K562 (cell line): ENCODE data around the gene POMT2.

ENCODE experiments used
- HMG20A ChIP-seq: fragments of 450-650 bp; formaldehyde crosslinking; conservative IDR thresholded peaks from 2 replicates; pipeline ENCODE4 v1.4.0; 2020; ENCODE audit warnings: mild to moderate bottlenecking, mixed read lengths
- TF ChIP-seq, protein P1 (sequence below), 2 experiments: fragments of 200-800 bp in 1 of 2; sonication (Bioruptor generic) in 1 of 2; sonication (generic) in 1 of 2; formaldehyde crosslinking in 1 of 2; IDR thresholded peaks in 1 of 2; conservative IDR thresholded peaks in 1 of 2; 2 replicates each; pipeline versions ENCODE4 v1.5.0 to v1.6.1; 2016 to 2020; ENCODE audit warnings: missing compliant biosample characterization in 1 of 2, missing genetic modification characterization in 1 of 2, missing genetic modification reagents in 1 of 2
- TF ChIP-seq, protein P2 (sequence below), 2 experiments: fragments of 450-650 bp; formaldehyde crosslinking in 1 of 2; IDR thresholded peaks; 2 replicates each; pipeline versions ENCODE4 v1.4.0 to v1.6.1; 2014 to 2020; ENCODE audit warnings: mild to moderate bottlenecking in 2 of 2, borderline replicate concordance in 1 of 2, low read depth in 1 of 2

DNA sequence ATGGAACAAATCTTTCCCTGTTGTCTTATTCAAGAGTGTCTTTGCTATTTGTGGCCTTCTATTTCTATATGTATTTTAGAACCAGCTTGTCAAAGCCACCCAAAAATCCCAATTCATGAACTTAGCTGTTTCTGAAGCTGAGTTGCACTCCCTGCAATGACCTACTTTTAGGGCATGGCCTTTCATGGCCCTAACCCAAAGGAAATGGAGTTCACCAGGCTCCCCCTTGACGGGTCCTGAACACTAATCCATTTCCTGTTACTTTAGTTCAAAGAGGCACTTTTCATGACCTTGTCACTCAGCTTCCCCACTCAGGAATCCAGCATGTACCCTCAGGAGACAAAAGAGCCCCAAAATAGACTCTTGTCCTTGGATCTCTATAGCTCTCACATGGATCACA, 48.6 kb upstream of the POMT2 start:
- TF ChIP-seq HMG20A: no peak
- TF ChIP-seq, protein P1, sequence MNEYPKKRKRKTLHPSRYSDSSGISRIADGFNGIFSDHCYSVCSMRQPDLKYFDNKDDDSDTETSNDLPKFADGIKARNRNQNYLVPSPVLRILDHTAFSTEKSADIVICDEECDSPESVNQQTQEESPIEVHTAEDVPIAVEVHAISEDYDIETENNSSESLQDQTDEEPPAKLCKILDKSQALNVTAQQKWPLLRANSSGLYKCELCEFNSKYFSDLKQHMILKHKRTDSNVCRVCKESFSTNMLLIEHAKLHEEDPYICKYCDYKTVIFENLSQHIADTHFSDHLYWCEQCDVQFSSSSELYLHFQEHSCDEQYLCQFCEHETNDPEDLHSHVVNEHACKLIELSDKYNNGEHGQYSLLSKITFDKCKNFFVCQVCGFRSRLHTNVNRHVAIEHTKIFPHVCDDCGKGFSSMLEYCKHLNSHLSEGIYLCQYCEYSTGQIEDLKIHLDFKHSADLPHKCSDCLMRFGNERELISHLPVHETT (CRISPR knock-in tag; conservative IDR thresholded peaks at IDR 0.05 in 1 of 2, IDR thresholded peaks at IDR 0.05 in 1 of 2): no peak
- TF ChIP-seq, protein P2, sequence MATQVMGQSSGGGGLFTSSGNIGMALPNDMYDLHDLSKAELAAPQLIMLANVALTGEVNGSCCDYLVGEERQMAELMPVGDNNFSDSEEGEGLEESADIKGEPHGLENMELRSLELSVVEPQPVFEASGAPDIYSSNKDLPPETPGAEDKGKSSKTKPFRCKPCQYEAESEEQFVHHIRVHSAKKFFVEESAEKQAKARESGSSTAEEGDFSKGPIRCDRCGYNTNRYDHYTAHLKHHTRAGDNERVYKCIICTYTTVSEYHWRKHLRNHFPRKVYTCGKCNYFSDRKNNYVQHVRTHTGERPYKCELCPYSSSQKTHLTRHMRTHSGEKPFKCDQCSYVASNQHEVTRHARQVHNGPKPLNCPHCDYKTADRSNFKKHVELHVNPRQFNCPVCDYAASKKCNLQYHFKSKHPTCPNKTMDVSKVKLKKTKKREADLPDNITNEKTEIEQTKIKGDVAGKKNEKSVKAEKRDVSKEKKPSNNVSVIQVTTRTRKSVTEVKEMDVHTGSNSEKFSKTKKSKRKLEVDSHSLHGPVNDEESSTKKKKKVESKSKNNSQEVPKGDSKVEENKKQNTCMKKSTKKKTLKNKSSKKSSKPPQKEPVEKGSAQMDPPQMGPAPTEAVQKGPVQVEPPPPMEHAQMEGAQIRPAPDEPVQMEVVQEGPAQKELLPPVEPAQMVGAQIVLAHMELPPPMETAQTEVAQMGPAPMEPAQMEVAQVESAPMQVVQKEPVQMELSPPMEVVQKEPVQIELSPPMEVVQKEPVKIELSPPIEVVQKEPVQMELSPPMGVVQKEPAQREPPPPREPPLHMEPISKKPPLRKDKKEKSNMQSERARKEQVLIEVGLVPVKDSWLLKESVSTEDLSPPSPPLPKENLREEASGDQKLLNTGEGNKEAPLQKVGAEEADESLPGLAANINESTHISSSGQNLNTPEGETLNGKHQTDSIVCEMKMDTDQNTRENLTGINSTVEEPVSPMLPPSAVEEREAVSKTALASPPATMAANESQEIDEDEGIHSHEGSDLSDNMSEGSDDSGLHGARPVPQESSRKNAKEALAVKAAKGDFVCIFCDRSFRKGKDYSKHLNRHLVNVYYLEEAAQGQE (IDR thresholded peaks at IDR 0.05; ENCODE audit: borderline replicate concordance): no peak
- TF ChIP-seq, protein P2 (CRISPR knock-in tag; IDR thresholded peaks at IDR 0.05; ENCODE audit: low read depth): no peak
